Hindlimb muscle (tissue), 1 donor: ENCODE data around the gene DNAJC1. TPM values are rescaled to one million over a fixed set of nuclear protein-coding genes. Genes with fewer than 3 reads are reported as not detected.

ENCODE experiments used
- DNase-seq: peaks from one replicate; pipeline ENCODE4 v3.0.0-alpha.2; 2013
- polyA plus RNA-seq: library from polyadenylated mRNA; unstranded; fragments of 120-200 nt; gene quantifications from one replicate; pipeline ENCODE4 v1.2.1, GENCODE V29; 2013; ENCODE audit not compliant: insufficient read length

DNAJC1 gene
- polyA plus RNA-seq, 1 donor = 11.9 TPM

- DNase-seq = no peak
These were observed 246.2 kb downstream of the DNAJC1 start for GRCh38 chr10:21757185-21757901.

GRCh38 chr10:21756707-21757106, 246.8 kb downstream of the DNAJC1 start:
- no peak for DNase-seq

- no peak for DNase-seq
These were observed 249.0 kb downstream of the DNAJC1 start for GRCh38 chr10:21754410-21755011.

- DNase-seq = no peak
These were observed 249.8 kb downstream of the DNAJC1 start for GRCh38 chr10:21753497-21754270.

GRCh38 chr10:21751341-21752310, 251.9 kb downstream of the DNAJC1 start:
- no peak for DNase-seq

GRCh38 chr10:21750424-21750823, 253.1 kb downstream of the DNAJC1 start:
- no peak for DNase-seq

- DNase-seq = no peak
These were observed 253.7 kb downstream of the DNAJC1 start for GRCh38 chr10:21749788-21750187.

- DNase-seq = no peak
These were observed 255.7 kb downstream of the DNAJC1 start for GRCh38 chr10:21747809-21748208.

GRCh38 chr10:21746118-21746517, 257.4 kb downstream of the DNAJC1 start:
- DNase-seq = no peak

- no peak for DNase-seq
These were observed 259.3 kb downstream of the DNAJC1 start for GRCh38 chr10:21744223-21744622.

GRCh38 chr10:21742740-21743412, 260.7 kb downstream of the DNAJC1 start:
- DNase-seq = no peak

GRCh38 chr10:21740989-21741388, 262.5 kb downstream of the DNAJC1 start:
- DNase-seq = no peak

GRCh38 chr10:21737106-21737505, 266.4 kb downstream of the DNAJC1 start:
- DNase-seq = no peak

- no peak for DNase-seq
These were observed 269.8 kb downstream of the DNAJC1 start for GRCh38 chr10:21733710-21734109.

GRCh38 chr10:21732067-21732772, 271.3 kb downstream of the DNAJC1 start:
- DNase-seq = peak; percentile 83

GRCh38 chr10:21728618-21729017, 274.9 kb downstream of the DNAJC1 start:
- no peak for DNase-seq

- no peak for DNase-seq
These were observed 275.9 kb downstream of the DNAJC1 start for GRCh38 chr10:21727452-21728168.

GRCh38 chr10:21726601-21727225, 276.8 kb downstream of the DNAJC1 start:
- DNase-seq = no peak

GRCh38 chr10:21724687-21725367, 278.7 kb downstream of the DNAJC1 start:
- peak; percentile 95 for DNase-seq
